OCI-LY1 (cell line): Measurements from ENCODE around the gene PPP1R14C.

Experiments used
- CTCF ChIP-seq: fragments of 200-600 bp; sonication (generic), shearing (Covaris generic); IDR thresholded peaks from 2 replicates; pipeline ENCODE4 v1.5.1; 2017; ENCODE audit warnings: mild to moderate bottlenecking, antibody characterized with exemption, low read length, moderate library complexity, mixed read lengths
- EZH2 ChIP-seq: fragments of 200-600 bp; sonication (generic), shearing (Covaris generic); IDR thresholded peaks from 2 replicates; pipeline ENCODE4 v1.8.0; 2017; ENCODE audit warnings: borderline replicate concordance, mixed run types, mild to moderate bottlenecking, antibody characterized with exemption, low read length, moderate library complexity, mixed read lengths

- TF ChIP-seq CTCF = no peak
- no peak for TF ChIP-seq EZH2
Measured at GRCh38 chr6:150267686-150268561, 125.1 kb downstream of the PPP1R14C start.
